Raji (cell line): ENCODE data around the gene MRAS.

Experiments used
- POLR2A ChIP-seq: IDR thresholded peaks from 2 replicates; pipeline ENCODE4 v1.6.1; 2011; ENCODE audit warnings: low read depth, low read length, control low read depth; ENCODE audit not compliant: insufficient read depth

MRAS gene

DNA sequence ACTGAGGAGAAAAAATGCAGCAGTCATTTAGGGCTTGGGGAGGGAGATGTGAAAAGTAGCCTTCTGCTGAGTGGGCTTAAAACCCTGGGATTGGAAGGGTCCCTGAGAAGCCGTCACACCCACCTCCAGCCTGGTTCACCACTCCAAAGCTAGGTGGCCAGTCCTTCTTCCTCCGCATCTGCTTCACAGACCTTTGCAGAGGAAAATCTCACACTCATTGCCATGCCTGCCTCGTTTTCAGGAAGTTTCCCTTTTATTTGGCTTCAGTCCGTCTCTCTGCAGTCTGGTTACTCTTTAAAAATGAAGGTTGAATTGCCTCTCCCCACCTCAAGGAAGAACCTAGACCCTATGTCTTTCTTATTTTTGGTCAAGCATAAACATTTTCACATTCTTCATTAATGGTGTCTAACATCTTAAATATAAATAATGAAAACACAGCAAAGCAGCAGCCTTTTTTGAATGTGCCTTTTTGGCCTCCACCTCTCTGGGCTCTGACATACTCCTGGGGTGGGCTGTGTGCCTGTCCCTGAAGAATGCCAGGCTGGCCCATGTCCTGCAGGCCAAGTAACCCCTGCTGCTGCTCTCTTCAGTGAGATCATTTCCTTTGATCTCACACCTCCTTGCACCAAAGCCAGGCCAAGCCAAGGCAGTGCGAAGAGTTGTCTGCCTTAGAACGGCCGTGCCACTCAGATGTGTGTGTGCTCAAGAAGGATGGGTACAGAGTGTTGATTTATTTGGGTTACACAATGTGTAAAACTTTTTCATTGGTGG, 11.0 kb downstream of the MRAS start:
- no peak for TF ChIP-seq POLR2A

DNA sequence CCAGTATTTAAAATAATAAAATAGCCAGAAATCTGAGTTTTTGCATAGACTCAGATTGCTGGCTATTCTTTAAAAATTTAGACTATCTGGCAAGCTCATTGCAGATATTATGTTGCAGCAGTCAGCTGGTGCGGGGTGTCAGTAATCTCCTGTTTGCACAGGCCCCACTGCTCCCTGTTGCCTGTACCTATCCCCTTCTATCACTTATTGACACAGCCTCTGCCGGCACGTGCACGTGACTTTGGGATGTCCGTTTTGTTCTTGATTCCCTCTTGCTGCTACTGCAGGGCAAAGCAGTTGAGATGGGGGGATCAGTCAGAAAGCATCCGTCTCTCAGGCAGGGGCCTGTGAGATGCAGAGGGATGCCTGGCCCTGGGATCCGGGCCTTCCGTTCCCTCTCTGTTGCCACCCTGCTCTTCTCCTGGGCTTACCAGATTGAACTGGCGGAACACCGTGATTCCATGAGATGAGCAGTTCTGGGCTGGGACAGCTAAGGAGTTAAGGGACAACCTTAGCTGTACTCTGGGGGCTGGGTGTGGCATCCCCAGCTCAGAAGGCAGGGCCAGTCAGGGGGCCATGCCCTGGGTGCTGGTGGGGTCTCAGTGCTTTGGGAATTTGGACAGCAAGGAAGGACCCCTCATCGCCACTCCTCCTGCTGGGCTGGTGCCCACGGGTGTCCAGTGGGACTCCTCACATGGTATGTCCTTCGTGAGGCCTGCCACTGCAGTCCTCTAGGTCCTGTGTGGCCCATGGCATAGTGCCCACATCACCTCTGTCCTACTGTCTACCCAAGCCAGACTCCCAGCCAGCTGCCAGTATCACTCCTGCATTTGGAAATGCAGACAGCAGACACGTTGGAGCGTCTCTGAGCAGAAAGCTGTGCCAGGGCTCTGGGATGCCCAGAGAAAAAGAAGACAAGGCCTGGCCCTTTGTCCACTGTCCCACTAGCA, 11.8 kb downstream of the MRAS start:
- no peak for TF ChIP-seq POLR2A

DNA sequence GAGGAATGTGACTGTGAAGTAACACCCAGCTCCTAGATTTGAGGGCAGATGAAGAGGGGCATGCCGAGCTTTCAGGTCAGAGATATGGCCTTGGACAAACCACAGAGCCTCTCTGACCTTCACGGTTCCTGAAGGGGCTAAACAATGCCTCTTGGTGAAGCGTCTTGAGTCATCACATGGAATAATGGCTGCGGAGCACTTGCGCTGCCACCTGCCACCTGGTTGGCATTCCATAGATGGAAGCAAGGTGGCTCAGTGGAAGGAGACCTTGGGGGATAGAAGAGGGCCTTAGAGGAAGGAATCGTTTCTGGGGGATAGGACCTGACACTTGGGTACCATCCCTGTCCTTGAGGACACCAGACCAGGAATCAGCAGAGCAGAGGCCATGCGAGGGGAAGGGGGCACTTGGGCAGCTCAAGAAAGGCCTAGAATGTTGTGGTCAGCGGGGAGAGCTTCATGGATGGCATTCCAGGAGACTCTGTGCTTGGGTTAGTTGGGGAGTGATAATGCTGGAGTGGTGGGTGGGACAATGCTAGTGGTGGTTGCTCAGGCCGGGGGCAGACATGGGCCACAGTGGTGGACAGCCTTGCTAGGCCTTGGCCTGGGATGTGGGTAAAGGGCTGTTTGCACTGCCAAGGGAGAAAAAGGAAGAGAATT, 12.6 kb downstream of the MRAS start:
- TF ChIP-seq POLR2A: no peak

DNA sequence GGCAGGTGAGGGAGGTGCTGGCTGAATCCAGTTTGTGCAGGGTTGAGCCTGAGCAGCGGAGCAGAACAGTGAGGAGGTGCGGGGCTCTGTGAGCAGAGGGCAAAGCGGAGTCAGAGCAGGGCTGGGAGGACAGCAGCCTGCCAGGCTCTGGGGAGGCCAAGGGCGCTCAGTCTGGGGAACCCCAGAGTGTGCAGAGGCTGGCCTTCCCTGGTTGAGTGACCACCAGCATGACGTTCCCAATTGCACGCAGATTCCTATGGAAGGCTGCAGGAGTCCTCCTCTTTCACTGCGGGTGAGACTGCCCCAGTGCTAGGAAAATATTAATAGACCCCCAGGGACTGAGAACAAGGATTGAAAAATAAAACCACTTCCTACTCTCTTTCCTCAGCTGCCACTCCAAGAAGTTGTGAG, 13.2 kb downstream of the MRAS start:
- TF ChIP-seq POLR2A: no peak

DNA sequence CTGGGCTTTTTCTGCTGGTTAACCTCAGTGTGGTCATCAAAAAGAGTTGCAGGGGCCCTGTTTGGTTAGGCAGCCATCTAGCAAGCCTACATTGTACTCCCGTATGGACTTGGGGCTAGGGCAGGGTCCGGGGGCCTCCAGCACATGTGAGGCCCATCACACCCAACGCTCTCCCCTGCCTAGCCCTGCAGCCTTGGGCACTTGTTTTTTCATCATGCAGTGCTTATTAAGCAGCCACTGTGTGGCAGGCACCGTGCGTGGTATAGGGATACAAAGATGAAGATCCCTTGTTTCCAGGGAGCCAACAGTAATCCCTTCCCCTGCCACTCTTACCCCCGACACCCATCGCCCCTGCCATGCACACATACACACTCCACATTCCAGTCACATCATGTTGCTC, 14.2 kb downstream of the MRAS start:
- TF ChIP-seq POLR2A: no peak

DNA sequence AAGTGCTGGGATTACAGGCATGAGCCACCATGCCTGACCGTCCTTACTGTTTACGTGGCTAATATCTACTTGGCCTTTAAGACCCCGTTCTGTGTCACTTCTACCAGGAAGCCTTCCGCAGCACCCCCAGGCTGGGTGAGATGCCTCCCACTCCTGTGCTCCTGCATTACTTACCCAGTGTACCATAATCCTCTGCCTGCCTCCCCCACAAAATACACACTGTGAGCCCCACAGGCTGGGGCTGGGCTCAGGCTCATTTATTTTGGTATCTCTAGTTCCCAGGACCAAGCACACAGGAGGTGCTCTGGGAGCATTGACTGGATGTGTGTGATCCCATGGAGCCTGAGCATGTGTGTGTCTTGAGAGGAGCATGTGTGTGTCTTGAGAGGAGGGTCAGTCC, 14.9 kb downstream of the MRAS start:
- no peak for TF ChIP-seq POLR2A

DNA sequence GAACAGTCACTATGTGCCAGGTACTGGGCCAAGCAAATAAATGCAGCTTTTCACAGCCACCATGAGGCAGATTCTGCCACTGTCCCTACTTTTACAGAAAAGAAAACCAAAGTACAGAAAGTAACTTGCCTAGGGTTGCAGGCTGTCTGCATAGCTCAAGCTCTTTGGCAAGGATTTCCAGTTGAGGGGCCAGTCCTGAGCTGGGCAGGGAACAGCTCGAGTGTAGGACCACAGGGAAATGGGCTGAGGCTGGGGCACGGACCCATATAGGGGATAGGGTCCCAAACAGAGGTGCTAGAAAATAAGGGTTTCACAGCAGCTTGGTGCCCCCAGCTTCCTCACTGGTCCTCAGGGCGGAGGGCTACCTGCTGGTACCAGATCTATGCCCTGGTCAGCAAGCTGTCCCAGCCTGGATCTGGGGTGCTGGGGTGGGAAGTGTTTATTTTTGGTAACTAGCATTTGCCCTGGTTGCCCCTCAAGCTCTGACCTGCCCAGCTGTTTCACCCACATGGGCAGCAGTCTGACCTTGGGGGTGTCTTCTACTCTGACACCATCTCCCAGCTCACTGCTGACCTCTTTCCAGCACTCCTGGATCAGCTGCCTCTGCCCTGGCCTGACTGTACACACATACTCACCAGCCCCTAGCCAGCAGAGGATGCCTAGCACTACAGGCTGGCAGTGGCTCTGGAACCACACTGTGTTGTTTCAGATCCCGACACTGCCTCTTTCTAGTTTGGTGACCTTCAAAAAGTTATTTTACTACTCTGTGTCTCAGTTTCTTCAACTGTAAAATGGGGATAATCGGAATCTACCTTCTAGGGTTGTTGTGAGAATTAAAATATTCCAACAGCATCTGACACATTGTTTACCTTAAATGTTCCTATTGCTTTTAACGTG, 16.2 kb downstream of the MRAS start:
- TF ChIP-seq POLR2A: no peak

DNA sequence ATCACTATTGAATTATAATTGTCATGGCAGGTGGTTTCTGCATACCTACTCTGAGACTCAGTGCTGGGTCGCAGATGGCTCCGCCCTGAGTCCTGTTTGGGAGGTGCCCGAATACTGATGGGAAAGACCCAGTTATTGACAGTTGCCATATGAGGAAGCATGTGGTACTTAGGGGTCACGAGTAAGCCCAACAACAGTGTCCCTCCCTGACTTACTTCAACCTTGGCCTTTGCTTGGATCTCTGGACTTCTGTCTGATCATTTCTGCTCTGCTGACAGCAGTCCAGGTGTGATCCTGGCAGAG, 16.8 kb downstream of the MRAS start:
- no peak for TF ChIP-seq POLR2A

DNA sequence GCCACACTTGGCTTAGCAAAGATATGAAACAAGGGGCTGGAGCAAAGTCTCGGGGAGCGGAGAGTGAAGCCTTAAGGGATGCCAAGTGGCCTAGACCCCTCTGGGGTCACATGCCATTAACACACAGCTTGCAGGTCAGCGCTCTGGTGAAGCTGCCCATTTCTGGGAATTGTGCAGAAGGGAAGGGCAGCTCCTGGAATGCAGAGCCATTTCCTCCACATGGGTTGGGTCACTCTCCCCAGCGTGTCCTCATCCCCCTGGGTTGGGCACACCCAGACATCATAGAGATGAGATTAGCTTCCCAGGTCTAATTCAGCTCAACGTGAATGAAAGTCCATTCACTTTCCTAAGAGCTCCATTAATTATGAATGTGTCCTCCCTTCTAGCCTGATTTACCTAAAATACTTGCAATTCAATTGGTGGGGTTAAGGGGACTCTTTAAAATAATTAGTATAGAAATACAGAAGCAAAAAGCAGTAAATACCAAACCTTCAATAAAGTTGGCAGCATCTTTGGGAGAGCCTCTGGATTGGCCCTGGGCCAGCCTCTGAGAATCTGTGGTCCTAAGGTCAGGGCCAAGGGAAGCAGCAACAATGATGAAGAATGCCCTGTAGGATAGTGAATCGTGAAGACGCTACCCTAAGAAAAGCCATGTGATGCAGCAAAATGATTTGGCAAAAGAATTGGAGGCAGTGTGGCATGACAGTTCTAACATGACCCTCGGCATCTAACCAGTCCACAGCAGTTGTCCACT, 17.8 kb downstream of the MRAS start:
- no peak for TF ChIP-seq POLR2A

DNA sequence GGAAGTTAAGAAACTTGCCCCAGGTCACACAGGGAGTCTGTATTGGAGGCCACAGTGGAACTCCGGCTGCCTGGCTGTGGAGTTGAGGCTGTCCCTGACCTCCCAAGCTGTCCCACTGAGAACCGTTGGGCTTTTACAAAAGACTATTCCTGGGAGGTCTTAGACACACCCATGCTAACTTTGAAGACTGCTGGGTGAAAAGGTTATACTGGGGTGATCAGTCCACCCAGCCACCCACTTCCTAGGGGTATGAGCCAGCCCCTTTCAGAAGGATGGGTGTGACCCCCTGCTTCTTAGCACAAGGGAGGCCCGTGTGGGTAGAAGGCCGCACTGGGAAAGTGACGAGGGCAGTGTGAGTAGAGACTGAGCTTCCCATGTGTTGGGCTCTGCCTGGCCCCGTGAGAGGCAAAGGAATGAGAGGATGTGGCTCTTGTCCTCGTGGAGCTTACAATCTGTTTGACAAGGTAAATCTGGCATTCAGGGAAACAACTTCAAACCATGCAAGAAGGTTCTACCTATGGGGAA, 19.0 kb downstream of the MRAS start:
- no peak for TF ChIP-seq POLR2A

DNA sequence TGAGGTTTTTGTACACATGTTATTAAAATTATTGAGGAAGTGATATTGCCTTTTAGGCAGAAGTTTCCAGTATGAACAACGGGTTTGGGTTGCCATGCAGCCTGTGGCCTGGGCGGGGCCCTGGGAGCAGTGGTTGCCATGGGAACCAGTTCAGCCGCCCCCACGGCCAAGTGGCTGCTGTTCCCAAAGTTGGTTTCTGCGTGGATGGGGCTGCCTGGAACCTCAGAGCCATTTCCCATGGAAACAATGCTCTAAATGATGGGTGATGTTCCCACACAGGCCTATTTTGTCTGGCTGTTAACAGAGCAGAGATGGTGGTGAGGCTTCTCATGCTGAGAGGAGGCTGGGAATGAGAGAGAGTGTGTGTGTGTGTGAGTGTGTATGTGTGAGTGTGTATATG, 19.5 kb downstream of the MRAS start:
- no peak for TF ChIP-seq POLR2A

DNA sequence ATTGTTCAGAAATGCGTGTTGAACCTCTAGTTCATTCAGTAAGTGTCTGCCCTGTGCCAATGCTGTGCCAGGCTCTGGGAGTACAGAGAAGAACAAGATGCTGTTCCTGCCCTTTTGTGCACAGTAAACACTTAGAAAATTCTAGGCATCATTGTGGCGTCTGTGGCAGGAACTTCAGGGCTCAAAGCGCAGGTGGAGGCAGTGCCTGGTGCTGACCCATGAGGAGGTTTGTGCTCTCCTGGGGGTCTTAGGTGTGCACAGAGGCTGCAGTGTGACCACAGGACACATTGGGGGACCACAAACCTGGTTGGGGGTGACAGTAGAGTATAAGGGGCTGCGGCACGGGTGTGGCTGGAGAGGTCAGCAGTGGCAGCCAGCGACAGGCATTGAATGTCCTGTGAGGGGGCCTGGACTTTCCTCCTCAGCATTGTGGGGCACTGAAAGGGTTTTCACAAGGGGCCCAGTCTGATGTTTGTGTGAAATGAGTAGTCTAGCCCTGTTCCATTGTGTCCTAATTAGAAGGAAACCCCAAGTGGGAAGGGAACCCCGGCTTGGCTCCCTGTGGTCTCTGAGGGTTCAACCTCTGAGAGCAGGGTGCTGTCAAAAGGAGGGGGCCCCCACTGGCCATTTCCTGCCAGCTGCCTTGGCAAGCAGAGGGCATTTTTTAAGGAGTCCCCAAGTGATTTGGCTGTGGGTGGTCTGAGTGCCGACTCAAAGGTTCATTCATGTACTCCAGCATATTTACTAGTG, 20.9 kb downstream of the MRAS start:
- TF ChIP-seq POLR2A: no peak

DNA sequence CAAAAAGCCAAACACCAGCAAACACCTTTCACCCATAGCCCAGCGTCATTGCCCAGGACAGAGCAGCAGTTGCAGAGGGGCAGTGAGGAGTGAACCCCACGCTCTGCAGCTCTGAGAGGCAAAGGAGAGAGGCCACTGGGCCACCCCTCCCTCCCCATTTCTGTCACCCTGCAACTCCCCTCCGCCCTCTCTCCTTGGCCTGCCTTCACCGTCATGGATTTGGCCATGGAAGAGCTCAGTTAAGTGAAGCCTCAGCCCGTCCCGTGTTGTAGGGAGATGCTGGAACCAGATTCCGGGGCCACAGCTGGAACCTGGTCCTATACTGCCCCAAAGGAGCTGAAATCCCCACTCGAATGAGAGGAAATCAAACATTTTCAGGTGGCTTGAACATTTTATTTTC, 21.9 kb downstream of the MRAS start:
- no peak for TF ChIP-seq POLR2A
